ENCODE measurements around the gene FAM221B.
A peak's percentile ranks its signal among the peaks of the same experiment; 100 is the strongest.

Gene FAM221B, protein sequence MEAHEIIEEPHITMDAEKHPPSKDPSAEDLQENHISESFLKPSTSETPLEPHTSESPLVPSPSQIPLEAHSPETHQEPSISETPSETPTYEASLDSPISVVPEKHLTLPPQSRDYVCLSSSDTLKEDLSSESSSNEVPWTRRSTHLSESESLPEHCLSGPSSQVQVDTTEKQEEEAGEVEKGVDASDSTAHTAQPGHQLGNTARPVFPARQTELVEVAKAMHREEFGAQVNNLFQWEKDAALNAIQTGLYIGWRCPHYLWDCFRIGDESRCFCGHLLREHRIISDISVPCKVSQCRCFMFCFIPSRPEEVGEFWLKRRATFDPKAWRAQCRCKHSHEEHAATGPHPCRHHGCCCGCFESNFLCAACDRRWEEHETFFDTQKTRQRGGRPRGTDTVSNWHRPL

DNA sequence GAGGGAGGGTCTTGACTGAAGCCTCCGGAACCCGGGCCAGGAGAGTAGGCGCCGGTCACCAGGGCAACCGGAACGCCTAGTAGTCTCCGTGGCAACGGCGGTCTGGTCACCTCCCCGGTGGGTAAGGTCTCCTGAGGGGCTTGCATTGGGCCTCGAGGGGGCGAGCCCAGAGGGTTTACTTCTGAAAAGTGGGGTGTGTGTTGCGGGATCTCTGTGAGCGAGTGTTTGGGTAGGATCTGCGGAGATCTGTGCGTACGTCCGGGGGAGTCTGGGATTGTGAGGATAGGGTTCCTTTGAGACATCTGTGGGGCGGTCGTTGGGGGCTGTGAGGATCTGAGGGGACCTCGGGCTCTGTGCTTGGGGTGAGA lies at the start of gene FAM221B:
TSS of gene FAM221B (minus strand) at position 17 of the 368 bp plus-strand sequence. CDS start 2,571 bp downstream, outside the sequence.
- no peak for DNase-seq

DNA sequence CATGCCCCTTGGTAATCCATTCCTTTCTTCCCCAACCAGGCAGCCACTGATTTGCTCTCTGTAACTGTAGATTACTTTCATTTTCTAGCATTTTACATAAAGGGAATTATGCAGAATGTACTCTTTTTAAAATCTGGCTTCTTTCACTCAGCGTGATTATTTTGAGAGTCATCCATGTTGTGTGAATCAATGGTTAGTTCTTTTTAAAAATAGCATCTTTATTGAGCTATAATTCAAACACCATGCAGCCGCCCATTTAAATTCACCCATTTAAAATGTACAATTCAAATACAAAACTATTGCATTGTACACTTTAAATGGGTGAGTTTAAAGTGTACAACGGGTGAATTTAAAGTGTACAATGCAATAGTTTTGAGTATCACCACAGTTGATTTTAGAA lies 44.0 kb upstream of the FAM221B start:
- DNase-seq, result no peak

DNA sequence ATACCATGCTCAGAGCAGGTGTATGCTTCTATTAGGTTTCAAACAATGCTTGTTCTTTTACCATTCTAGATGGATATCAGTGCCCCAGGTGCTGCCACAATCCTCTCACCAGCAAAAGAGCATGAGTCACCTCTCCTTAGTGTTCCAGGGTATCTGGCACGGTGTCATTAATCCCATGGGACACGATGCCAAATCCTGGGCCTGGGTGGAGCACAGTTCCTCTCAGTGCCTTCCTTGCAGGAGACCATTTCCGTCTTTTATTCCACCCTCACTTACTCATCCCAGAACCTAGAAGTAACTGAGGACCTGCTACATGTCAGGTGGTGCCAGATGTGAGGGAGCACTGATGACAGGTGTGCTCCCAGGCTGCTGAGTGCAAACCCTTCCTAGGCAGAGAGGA lies 43.0 kb upstream of the FAM221B start:
- no peak for DNase-seq

DNA sequence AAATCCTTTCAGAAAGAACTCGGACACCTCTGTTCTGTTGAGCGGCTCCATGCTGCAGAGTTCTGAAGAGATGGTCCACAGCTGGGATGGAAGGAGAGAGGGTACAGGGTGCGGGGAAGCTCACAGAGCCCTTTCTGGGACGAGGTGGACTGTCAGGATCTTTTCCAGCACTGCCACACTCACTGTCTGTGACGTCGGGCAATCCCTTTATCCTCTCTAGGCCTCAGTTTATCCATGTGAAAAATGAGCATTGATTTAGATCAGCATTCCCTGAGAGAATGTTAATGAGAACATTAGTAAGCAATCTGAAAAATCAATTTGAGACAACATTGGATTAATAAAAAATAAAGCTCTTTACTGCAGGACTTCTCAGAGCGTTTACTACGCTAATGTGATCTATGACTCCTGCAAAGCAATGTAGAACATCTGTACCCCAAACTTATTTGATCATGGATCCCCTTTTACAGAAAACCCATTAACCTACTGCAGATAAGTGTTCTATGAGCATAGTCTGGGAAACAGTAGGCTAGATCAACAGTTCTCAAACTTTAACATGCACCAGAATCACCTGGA lies 41.9 kb upstream of the FAM221B start, which contains the start of gene OR13J1:
TSS of gene OR13J1 (minus strand) at position 51 of the 573 bp plus-strand sequence. CDS start at position 51, 0 bp downstream.
- DNase-seq, result no peak

DNA sequence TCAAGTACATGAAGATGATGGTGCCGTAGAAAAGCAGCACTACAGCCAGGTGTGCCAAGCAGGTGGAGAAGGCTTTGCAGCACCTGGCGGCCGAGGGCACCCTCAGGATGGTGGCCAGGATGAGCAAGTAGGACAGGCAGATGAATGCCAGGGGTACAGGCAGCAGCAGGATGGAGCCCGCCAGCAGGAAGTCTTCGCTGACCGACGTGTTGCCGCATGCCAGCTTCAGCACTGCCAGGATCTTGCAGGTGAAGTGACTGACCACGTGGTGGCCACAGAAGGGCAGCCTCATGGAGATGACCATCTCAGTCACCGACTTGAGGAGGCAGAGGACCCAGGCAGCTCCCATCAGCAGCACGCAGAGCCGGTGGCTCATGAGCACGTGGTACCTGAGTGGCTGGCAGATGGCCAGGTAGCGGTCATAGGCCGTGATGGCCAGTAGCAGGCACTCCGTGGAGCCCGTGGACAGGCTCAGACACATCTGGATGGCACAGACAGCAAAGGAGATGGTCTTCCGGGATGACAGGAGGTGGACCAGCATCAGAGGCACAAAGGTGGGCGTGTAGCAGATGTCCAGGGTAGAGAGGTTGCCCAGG lies 41.2 kb upstream of the FAM221B start:
- no peak for DNase-seq

DNA sequence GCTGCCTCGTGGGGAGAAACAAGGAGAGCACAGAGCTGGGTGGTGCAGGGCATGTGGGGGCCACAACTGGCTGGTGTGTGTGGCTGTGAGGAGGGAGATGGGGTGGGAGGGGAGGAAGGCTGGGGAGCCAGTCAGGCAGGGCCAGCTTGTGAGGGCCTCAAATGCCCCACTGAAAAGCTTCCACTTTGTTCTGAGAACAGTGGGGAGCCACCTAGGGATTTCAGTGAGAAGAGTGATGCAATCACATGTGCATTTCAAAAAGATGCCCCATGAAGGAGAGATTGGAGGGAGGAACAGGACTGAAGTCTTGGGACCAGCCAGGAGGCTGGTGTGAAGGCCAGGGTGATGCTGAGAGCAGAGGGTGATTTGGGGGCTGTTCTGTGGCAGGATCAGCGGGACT lies 40.4 kb upstream of the FAM221B start:
- no peak for DNase-seq

DNA sequence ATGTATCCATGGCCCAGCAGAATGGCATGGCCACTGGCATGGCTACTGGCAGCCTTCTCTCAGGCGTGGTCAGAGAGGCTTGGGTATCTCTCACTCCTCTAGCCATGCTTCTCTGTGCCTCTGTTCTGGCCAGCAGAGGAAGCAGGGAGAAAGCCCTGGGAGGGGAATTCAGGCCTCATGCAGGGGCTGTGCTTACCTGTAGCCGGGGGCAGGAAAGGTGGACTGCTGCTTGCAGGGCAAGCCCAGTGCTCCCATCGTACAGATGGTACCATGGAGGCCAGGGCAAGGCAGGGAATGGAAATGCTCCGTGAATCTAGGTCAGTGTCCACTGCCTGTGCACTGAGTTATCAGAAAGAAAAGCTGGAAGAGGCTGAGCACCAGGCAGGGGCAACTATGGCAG lies 39.0 kb upstream of the FAM221B start:
- no peak for DNase-seq

DNA sequence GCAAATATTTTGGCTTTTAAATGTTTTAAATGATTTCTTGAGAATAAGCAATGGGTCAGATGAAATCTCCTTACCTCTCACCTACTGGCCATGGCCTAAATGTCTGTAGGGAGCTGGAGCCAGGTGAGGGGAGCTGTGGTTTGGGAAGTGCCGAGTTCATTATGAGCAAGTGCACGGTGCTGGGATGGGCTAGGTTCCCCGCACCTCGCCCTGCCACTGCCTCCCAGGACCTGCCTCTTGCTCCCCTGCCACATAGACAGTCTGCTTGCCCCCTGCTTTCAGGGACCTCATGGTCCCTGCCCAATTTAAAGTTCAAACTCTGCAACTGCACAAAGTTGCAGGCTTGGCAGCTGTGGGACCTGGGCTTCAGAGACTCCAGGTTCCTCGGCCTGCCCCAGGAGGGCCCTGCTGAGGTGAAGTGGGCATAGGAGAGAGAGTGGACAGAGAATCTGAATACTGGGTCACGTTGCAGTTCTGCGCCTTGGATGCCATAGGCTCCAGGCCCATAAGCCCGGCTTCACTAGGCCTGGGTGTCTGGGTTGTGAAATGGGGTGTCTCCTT lies 36.2 kb upstream of the FAM221B start:
- DNase-seq, result no peak

DNA sequence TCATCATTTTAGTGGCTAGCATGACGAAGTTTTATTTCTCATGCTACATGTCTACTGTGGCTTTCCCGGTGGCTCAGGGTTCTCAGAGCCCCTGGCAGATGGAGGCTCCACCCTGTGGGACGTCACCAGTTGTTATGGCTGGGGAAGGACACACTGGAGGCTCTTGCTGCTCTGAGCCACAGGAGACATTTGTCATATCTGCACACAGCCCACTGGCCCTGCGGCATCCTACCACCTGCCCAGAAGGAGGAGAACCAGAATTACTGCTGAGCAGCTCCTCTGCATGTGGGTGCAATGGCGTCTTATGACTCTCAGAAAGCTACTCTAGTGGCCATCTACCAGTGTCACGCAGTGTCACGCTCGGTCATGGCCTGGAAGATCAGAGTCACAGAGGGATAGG lies 35.1 kb upstream of the FAM221B start:
- no peak for DNase-seq

DNA sequence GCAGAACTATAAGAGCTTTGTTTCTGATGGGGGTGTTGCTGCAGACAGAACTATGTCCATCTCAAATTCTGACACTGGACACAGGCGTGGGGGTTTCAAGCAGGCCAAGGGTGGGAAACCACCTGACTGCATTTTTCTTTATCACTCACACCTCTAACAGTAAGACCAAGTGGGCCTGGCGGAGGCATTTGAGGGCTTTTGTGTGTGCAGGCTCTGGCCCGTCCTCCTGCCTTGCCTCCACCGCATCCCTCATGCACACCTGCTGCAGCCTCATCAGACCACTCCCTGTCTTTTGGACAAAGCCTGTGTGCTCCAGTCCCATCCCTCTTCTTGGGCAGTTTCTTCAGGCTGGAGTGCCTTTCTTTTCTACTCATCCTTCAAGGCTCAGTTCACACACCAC lies 33.8 kb upstream of the FAM221B start:
- no peak for DNase-seq

DNA sequence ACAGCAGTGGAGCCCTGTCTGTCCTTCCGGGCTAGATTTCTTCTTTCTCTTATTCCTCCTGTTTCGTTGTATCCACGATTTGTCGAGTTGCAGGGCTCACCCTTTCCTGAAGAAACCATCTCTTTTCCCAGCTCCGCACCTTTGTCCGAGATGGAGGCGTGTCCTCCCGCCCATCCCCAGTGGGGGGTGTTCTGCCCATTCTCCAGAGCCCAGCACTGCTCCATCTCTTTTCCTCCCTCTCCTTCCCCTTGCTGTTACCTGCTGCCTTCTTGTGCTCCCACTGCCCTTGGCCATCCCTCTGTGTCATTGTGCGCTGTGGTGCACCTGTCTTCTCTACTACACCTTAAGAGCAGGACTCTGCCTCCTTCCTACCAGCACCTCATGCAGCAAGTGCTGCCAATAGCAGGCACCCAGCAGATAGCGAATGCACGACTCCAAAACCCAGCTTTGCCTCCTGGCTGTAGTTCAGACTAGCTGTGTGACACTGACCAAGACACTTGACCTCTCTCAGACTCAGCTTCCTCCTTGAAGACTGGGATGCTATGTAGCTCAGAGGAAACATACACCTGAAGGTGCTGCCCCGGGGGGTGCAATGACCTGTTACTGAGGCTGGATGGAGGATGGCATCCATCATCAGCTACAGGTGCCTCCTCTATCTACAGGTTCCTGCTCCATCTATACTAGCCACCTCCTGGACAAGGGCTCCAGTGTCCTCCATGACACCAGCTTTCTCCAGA lies 32.8 kb upstream of the FAM221B start:
- DNase-seq, result no peak

DNA sequence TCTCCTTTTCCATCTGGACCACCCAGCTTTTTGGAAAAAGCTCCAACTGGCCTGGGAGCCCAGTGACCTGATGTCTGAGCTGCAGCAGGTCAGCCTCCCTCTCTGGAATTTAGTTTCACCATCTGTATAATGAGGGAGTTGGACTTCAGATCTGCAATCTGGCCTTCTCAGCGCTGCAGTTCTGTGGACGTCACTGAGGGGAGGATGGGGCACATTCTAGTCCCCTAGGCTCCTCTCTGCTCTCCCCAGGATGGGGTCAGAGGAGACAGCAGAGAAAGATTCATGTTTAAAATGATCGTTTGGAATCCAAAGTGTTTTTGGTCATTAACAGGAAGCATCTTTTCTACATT lies 31.4 kb upstream of the FAM221B start:
- no peak for DNase-seq

DNA sequence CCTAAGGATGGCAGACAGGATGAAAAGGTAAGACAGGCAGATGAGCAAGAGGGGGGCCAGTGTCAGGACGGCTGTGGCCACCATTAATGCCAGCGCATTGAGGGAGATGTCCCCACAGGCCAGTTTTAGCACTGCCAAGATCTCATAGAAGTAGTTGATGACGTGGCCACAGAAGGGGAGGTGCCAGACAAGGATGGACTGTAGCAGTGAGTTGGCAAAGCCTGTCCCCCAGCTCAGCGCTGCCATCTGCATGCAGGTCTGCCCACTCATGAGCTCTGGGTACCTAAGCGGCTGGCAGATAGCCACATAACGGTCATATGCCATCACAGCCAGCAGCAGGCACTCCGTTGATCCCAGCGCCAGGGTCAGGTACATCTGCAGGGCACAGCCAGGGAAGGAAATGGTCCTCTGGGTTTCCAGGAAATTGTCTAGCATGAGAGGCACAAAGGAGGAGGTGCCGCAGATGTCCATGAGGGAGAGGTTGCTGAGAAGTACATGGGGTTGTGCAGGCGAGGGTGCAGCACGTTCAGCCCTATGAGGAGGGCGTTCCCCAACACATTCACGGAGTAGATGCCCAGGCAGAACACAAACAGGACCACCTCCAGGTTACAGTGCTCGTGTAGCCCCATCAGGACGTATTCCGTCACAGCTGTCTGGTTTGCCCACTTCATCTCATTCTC lies 30.9 kb upstream of the FAM221B start:
- DNase-seq, result peak; percentile 11 to 52

DNA sequence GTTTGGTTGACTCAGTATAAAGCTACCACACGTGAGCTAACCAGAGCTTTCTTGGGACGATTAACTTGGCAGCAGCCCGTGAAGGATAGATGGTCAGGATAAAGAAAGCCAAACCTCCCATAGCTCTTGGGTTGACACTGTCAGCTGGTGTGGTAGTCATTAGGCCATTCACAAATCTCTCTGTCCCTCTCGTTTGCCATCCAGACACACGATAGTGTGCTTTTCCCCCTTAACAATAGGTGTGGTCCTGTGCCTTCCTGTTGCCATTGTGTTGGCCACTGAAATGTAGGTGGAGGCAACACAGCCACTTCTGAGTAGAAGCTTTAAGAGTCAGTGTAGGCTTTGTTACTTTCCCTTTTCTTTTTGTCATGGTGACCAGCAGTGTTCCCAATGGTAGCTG lies 29.9 kb upstream of the FAM221B start:
- DNase-seq, result no peak

DNA sequence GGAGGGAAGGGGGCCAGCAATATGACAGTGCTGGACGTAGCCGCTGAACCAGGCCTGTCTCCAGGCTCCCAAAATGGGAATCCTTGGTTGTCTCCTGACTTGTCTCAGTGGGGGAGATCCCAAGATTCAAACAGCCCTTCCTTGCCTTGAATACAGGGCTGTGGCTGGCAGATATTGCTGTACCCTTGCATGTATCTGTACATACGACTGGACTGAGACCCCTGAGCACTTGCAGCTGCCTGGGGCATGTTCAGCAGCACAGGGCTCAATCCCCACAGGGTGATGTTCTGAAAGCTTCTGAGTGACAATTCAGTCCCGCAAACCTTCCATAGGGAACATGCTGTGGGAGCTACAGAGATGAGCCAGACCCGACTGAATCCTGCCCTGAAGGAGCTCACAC lies 28.4 kb upstream of the FAM221B start:
- DNase-seq, result no peak

DNA sequence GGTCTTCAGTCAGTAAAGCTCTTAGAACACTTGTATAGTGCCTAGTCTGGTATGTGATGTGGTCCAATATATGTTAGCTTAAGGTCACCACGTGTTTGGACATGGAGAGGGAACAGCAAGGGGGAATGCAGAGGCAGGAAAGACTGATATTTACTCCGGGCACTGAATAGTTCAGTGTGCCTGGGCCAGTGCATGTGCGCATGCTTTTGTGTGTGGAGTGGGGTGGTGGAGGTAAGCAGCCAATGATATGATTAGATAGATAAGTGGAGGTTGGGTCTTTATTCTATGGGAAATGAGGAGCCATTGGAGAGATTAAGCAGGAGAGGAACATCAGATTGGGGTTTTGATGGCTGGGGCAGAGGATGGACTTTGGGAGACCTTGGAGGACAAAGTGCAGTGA lies 27.7 kb upstream of the FAM221B start:
- no peak for DNase-seq

DNA sequence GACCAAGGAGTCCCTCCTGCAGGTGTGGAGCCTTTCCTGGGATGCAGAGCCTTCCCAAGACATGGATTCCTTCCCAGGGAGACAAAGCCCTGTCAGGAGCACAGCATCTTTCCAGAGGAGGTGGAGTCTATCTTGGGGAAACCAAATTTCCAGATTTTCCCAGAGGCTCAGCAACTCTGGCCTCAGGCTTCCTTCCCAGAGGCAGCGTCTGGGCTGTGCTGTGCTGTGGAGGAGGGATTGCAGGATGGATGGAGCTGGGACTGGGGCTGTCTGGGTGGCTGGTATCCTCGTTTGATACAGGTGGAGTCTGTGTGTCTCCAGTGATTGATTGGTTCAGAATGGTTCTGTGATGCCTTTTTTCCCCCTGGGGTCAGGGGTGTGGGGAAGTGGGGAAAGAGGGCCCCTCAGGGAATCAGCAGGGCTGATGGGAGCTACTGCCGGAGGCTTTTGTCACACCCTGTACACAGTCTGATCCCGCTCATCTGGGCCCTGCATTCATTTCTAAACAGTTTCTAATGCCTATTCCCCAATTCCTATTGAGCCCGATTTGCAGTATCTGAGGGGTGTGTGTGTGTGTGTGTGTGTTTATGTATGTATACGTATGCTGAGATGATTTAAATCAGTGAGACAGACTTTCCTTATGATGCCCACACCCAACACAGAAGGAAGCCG lies 25.7 kb upstream of the FAM221B start:
- DNase-seq, result no peak

DNA sequence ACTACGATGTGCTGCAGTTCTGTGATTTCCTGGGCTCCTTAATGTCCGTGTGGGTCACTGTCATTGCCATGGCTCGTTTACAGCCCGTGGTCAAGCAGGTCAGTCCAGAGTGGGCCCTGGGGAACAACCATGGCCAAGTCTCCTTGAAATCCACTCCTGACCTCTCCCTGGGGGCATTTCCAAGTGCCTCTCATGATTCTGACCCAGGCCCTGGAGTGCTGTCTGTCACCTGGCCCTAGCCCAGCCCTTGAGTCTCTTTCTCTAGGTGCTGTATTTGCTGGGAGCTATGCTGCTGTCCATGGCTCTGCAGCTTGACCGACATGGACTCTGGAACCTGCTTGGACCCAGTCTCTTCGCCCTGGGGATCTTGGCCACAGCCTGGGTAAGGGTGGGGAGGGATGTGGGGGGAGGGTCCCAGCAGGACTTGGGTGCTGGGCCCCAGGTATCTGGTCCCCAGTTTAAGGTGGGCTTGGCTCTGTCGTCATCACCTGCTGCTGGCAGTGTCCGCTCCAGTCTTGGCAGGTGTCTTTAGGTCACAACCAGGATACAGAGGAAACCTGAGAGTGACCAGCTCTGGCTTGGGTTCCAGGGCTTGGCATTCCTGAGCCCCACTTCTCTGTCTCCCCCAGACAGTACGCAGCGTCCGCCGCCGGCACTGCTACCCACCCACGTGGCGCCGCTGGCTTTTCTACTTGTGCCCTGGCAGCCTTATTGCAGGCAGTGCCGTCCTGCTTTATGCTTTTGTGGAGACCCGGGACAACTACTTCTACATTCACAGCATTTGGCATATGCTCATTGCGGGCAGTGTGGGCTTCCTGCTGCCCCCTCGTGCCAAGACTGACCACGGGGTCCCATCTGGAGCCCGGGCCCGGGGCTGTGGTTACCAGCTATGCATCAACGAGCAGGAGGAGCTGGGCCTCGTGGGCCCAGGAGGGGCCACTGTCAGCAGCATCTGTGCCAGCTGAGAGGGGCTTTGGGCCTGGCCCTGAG lies 24.6 kb upstream of the FAM221B start:
- no peak for DNase-seq

DNA sequence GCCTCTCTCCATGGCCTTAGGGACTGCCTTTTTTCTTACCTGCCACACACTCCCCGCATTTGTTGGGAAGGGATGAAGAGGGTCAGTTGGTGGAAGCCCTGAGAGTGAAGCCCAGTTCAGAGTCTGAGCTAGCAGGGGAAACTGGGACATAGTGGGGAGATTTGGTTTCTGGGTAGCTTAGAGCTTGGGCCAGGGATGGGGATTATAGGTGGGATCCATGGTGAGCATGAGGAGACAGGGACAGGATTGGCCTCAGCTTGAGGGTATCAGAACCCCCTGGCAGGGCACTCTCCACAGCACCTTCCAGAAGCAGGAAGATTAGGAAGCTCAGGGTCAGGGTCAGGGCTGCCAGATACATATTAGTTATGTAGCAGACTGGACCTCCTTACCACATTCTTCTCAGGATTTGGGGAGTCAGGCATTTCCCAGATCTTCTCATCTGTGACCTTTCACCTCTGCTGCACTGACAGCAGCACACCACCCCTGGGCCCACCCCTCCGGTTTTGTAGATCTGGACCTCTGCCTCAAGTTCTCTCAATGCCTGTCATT lies 23.8 kb upstream of the FAM221B start:
- no peak for DNase-seq

DNA sequence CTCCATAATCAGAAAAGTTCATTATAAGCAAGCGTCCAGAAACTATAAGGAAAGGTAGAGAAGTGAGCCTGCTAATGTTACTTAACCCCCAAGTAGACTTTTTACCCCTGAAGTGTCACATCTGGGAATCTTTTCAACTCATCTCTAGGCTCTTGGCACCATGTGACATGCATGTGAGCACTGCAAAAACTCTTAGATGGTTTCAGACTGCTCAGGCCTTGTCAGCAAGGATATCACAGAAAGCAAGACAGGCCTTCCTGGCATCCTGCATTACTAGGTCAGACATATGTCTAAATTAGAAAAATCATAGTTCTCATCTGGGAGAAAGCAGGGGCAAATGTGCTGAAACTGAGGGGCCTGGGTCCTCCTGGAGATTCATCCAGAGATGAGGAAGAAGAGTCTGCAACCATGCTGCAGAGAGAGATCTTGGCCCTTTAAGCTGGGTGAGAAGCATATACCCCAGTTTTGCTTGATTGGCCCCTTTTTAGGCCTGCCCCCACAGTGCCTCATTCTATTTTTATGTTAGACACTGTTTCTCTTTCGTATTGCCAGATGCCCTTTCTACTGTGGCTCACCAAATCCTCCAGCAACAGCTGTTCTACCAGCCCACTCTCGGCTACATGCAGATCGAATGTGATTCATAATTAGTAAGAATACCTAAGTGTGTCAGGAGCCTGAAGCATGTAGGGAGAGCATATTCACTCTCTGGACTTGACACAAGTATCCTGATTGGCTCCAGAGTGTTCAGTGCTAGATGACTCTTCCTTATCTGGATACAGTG lies 19.4 kb upstream of the FAM221B start:
- DNase-seq, result peak in 1 of 2 donors; percentile 5
